Rectal smooth muscle tissue (tissue), 1 donor: Measurements from ENCODE around the gene EPN3.

ENCODE experiments used
- H3K27ac ChIP-seq: one replicate; pipeline ENCODE4 v1.7.0; 2013; ENCODE audit warnings: low read depth, low read length, inconsistent platforms
- H3K27me3 ChIP-seq: one replicate; pipeline ENCODE4 v1.7.0; 2013; ENCODE audit warnings: low read length; ENCODE audit not compliant: control insufficient read depth, insufficient read depth
- H3K36me3 ChIP-seq: one replicate; pipeline ENCODE4 v1.7.0; 2013; ENCODE audit warnings: low read length; ENCODE audit not compliant: control insufficient read depth, insufficient read depth
- H3K4me1 ChIP-seq: one replicate; pipeline ENCODE4 v1.7.0; 2013; ENCODE audit warnings: low read length; ENCODE audit not compliant: control insufficient read depth, insufficient read depth
- H3K4me3 ChIP-seq: one replicate; pipeline ENCODE4 v1.7.0; 2013; ENCODE audit warnings: low read length
- H3K9ac ChIP-seq: one replicate; pipeline ENCODE4 v1.7.0; 2013; ENCODE audit warnings: low read length

The EPN3 gene

GRCh38 chr17:50584116-50584515 lies 51.6 kb downstream of the EPN3 start:
- Histone ChIP-seq H3K9ac (no peak overlapping the region), H3K36me3 (no peaks in the 10 kb centered on the region), H3K27ac (no peak overlapping the region), H3K4me3 (no peak overlapping the region), H3K4me1 (peaks cover 6% of the 10 kb centered on the region), H3K27me3 (no peaks in the 10 kb centered on the region)

GRCh38 chr17:50584749-50585148 lies 52.2 kb downstream of the EPN3 start:
- Histone ChIP-seq H3K9ac (no peak overlapping the region), H3K4me1 (peaks cover 11% of the 10 kb centered on the region), H3K4me3 (no peak overlapping the region), H3K27ac (no peak overlapping the region), H3K27me3 (no peaks in the 10 kb centered on the region), H3K36me3 (no peaks in the 10 kb centered on the region)

GRCh38 chr17:50585346-50585745 lies 52.8 kb downstream of the EPN3 start:
- Histone ChIP-seq H3K9ac (no peak overlapping the region), H3K27me3 (no peaks in the 10 kb centered on the region), H3K36me3 (no peaks in the 10 kb centered on the region), H3K4me1 (peaks cover 11% of the 10 kb centered on the region), H3K27ac (no peak overlapping the region), H3K4me3 (no peak overlapping the region)

- no peak overlapping the region for H3K9ac ChIP-seq
- no peak overlapping the region for H3K27ac ChIP-seq
- no peaks in the 10 kb centered on the region for H3K36me3 ChIP-seq
- no peak overlapping the region for H3K4me3 ChIP-seq
- peaks cover 11% of the 10 kb centered on the region for H3K4me1 ChIP-seq
- H3K27me3 ChIP-seq, result no peaks in the 10 kb centered on the region
These were observed 53.4 kb downstream of the EPN3 start for GRCh38 chr17:50585891-50586290.

GRCh38 chr17:50586421-50587247 lies 54.1 kb downstream of the EPN3 start:
- no peaks in the 10 kb centered on the region for H3K36me3 ChIP-seq
- H3K4me3 ChIP-seq, result no peak overlapping the region
- H3K27me3 ChIP-seq, result no peaks in the 10 kb centered on the region
- peaks cover 11% of the 10 kb centered on the region for H3K4me1 ChIP-seq
- no peak overlapping the region for H3K27ac ChIP-seq
- no peak overlapping the region for H3K9ac ChIP-seq

GRCh38 chr17:50587571-50587970 lies 55.0 kb downstream of the EPN3 start:
- H3K4me3 ChIP-seq, result no peak overlapping the region

GRCh38 chr17:50588391-50589049 lies 56.0 kb downstream of the EPN3 start:
- Histone ChIP-seq H3K4me1 (peaks cover 11% of the 10 kb centered on the region), H3K27me3 (no peaks in the 10 kb centered on the region), H3K4me3 (no peak overlapping the region), H3K9ac (no peak overlapping the region), H3K27ac (no peak overlapping the region), H3K36me3 (no peaks in the 10 kb centered on the region)

More at GRCh38 chr17:50587571-50587970, 55.0 kb downstream of the EPN3 start:
- H3K4me1 ChIP-seq, result peaks cover 11% of the 10 kb centered on the region
- no peak overlapping the region for H3K27ac ChIP-seq
- no peaks in the 10 kb centered on the region for H3K36me3 ChIP-seq
- no peak overlapping the region for H3K9ac ChIP-seq
- H3K27me3 ChIP-seq, result no peaks in the 10 kb centered on the region

GRCh38 chr17:50589095-50589705 lies 56.7 kb downstream of the EPN3 start:
- no peaks in the 10 kb centered on the region for H3K36me3 ChIP-seq
- peaks cover 11% of the 10 kb centered on the region for H3K4me1 ChIP-seq

GRCh38 chr17:50590946-50591737 lies 58.6 kb downstream of the EPN3 start:
- Histone ChIP-seq H3K27me3 (no peaks in the 10 kb centered on the region), H3K4me1 (peaks cover 11% of the 10 kb centered on the region), H3K9ac (no peak overlapping the region), H3K36me3 (no peaks in the 10 kb centered on the region), H3K4me3 (no peak overlapping the region), H3K27ac (no peak overlapping the region)

More at GRCh38 chr17:50589095-50589705, 56.7 kb downstream of the EPN3 start:
- no peak overlapping the region for H3K4me3 ChIP-seq
- H3K9ac ChIP-seq, result no peak overlapping the region
- no peak overlapping the region for H3K27ac ChIP-seq
- H3K27me3 ChIP-seq, result no peaks in the 10 kb centered on the region

GRCh38 chr17:50593321-50593720 lies 60.8 kb downstream of the EPN3 start:
- H3K27ac ChIP-seq, result no peak overlapping the region
- no peak overlapping the region for H3K4me3 ChIP-seq
- H3K9ac ChIP-seq, result no peak overlapping the region
- no peaks in the 10 kb centered on the region for H3K36me3 ChIP-seq
- no peaks in the 10 kb centered on the region for H3K27me3 ChIP-seq
- peaks cover 11% of the 10 kb centered on the region for H3K4me1 ChIP-seq
